CD4-positive, CD25-positive, alpha-beta regulatory T cell (primary cell): Measurements from ENCODE around the gene FRAT2. TPM values are rescaled to one million over a fixed set of nuclear protein-coding genes. Genes with fewer than 3 reads are reported as not detected.

Experiments
- ATAC-seq, 2 donors: fragments of 150-1000 bp; cut with Tn5 transposase; one replicate each; pipeline ENCODE4 v1.10.0; 2021; ENCODE audit warnings: low read depth in 2 of 2, moderate number of reproducible peaks in 2 of 2, moderate library complexity in 1 of 2
- DNase-seq, 3 donors: peaks; one replicate each; pipeline versions ENCODE4 v3.0.0 to v3.0.0-alpha.2; 2012 to 2022; ENCODE audit warnings: mixed read lengths in 1 of 3
- H3K27ac ChIP-seq: one replicate; pipeline ENCODE4 v1.7.0; 2013; ENCODE audit warnings: mild to moderate bottlenecking, low read length; ENCODE audit not compliant: insufficient read depth, poor library complexity, severe bottlenecking
- H3K27me3 ChIP-seq: one replicate; pipeline ENCODE4 v1.7.0; 2013; ENCODE audit warnings: low read length; ENCODE audit not compliant: control insufficient read depth, insufficient read depth
- H3K36me3 ChIP-seq: one replicate; pipeline ENCODE4 v1.7.0; 2013; ENCODE audit warnings: mild to moderate bottlenecking, low read length, moderate library complexity; ENCODE audit not compliant: control insufficient read depth, insufficient read depth
- H3K4me1 ChIP-seq: 2 replicates; pipeline ENCODE4 v1.7.0; 2013; ENCODE audit warnings: mild to moderate bottlenecking, low read length; ENCODE audit not compliant: insufficient read depth, control insufficient read depth, poor library complexity, severe bottlenecking
- H3K4me3 ChIP-seq: one replicate; pipeline ENCODE4 v1.7.0; 2013; ENCODE audit warnings: low read depth, mild to moderate bottlenecking, low read length, moderate library complexity
- H3K9me3 ChIP-seq, 2 experiments: 1 replicate in 1 of 2; 2 replicates in 1 of 2; pipeline ENCODE4 v1.7.0; 2013; ENCODE audit warnings: low read length in 2 of 2, mild to moderate bottlenecking in 1 of 2, moderate library complexity in 1 of 2; ENCODE audit not compliant: control insufficient read depth in 2 of 2
- H3K27ac Mint-ChIP-seq, 3 donors: one replicate each; pipeline ENCODE4 v1.8.0; 2020 to 2022; ENCODE audit warnings: mild to moderate bottlenecking in 3 of 3, mixed read lengths in 3 of 3, moderate library complexity in 2 of 3
- H3K27me3 Mint-ChIP-seq: one replicate; pipeline ENCODE4 v1.8.0; 2022; ENCODE audit warnings: mild to moderate bottlenecking, mixed read lengths
- H3K36me3 Mint-ChIP-seq: one replicate; pipeline ENCODE4 v1.8.0; 2020; ENCODE audit warnings: mixed read lengths
- H3K4me1 Mint-ChIP-seq, 4 donors: one replicate each; pipeline ENCODE4 v1.8.0; 2020 to 2022; ENCODE audit warnings: mixed read lengths in 4 of 4, mild to moderate bottlenecking in 1 of 4
- H3K4me3 Mint-ChIP-seq, 4 donors: one replicate each; pipeline ENCODE4 v1.8.0; 2020 to 2022; ENCODE audit warnings: mild to moderate bottlenecking in 4 of 4, mixed read lengths in 4 of 4, moderate library complexity in 3 of 4
- H3K9me3 Mint-ChIP-seq, 7 donors: one replicate each; pipeline ENCODE4 v1.8.0; 2020 to 2022; ENCODE audit warnings: mixed read lengths in 7 of 7, mild to moderate bottlenecking in 3 of 7, moderate library complexity in 2 of 7
- polyA plus RNA-seq, 4 donors: library from polyadenylated mRNA; unstranded; fragments of 300-500 nt; fragmentation: Illumina TruSeq; gene quantifications; one replicate each; pipeline ENCODE4 v1.2.3, GENCODE V29; 2021
- total RNA-seq: library from RNA; stranded (reverse); gene quantifications from one replicate; pipeline ENCODE4 v1.2.3, GENCODE V29; 2022

FRAT2 gene
- total and polyA plus RNA-seq, 5 donors from 2014 or later = 8.8 to 28.0 (median 11.0) TPM

DNA sequence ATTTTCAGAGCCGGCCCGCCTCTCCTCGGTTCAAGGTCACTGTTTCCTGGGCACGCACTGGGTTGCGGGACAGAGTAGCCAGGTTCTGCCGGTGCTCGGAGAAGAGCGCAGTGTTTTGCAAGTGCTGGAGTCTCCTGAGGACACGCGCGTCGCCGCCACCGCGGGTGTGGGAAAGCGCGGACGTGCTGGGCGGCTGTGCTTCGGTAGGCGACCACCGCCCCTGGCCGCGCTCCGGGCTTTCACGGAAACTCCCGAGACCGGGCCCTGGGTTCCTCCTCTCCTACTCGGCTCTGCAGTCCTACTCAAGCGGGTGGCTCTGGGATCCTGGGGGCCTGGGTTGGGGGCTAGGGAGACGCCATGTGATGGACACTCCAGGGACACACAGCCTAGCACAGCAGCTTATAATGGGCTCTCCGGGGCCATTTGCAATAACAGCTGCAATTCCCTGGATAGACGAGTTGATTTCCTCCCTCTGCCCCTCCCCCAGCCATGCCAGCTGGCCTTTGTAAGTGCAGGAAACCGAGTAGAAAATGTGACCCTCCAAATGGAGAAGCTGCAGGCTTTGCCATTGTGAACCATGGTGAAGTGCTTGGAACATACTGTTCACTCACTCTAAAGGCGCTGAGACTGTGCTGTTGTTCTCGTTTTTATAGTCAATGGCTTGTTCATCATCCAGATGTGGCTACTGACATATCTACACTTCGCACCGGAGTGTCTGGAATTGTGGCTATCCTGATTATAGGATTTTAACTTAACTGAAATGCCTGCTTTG is 13.3 kb downstream of the FRAT2 start:
- peak overlapping the region; percentile 68 for H3K27ac ChIP-seq
- peak overlapping the region; percentile 76 to 92 (median 91) for H3K27ac Mint-ChIP-seq
- peaks cover 0 to 2% (median 0%) of the 10 kb centered on the region in 7 donors for H3K9me3 Mint-ChIP-seq
- H3K36me3 Mint-ChIP-seq = no peaks in the 10 kb centered on the region
- no peaks in the 10 kb centered on the region for H3K9me3 ChIP-seq
- H3K4me3 ChIP-seq = peak overlapping the region; percentile 72
- no peaks in the 10 kb centered on the region for H3K27me3 ChIP-seq
- H3K4me1 Mint-ChIP-seq = peaks cover 10 to 39% (median 25%) of the 10 kb centered on the region in 4 donors
- H3K27me3 Mint-ChIP-seq = peaks cover 12% of the 10 kb centered on the region
- peaks cover 27% of the 10 kb centered on the region for H3K4me1 ChIP-seq
- H3K4me3 Mint-ChIP-seq = peak overlapping the region; percentile 92 to 95 (median 94)
- no peaks in the 10 kb centered on the region for H3K36me3 ChIP-seq
- ATAC-seq (no peak), DNase-seq (peak in 1 of 3 donors; percentile 21)

DNA sequence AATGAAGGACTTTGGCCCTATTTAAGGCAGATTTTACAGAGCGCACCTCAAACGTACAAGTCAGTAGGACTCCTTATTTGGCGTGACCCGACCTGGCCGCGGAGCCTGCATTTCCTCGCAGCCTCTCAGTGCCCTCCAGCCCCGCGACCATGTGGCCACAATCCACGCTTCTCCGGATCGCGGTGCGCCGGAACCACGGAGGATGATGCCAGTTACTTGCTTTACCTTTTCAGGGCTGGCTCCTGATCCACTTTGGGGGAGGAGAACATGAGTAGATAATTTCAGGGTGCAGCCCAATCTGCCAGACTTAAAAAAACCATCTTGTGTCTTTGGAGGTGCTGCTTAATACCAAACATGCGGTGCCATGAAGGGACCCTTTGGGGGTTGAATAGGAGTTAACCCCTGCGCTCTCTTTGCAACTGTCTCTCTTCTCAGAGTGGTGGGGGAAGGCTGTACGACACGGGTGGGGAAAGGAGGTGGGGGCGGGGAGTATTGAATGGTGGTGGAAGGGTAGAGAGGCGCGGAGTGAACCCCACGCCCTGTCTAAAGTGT is 14.0 kb downstream of the FRAT2 start:
- Histone ChIP-seq H3K4me3 (peak overlapping the region; percentile 72), H3K9me3 (no peaks in the 10 kb centered on the region), H3K27ac (peak overlapping the region; percentile 68), H3K4me1 (peaks cover 27% of the 10 kb centered on the region), H3K27me3 (no peaks in the 10 kb centered on the region), H3K36me3 (no peaks in the 10 kb centered on the region)
- DNase-seq (peak in 1 of 3 donors; percentile 7), ATAC-seq (peak in 1 of 2 donors; percentile 4)
- Mint-ChIP-seq H3K27ac (peak overlapping the region; percentile 76 to 92 (median 91)), H3K4me1 (peaks cover 4 to 33% (median 24%) of the 10 kb centered on the region in 4 donors), H3K9me3 (peaks cover 0 to 2% (median 0%) of the 10 kb centered on the region in 7 donors), H3K4me3 (peak overlapping the region; percentile 92 to 95 (median 94)), H3K27me3 (peaks cover 12% of the 10 kb centered on the region), H3K36me3 (no peaks in the 10 kb centered on the region)

DNA sequence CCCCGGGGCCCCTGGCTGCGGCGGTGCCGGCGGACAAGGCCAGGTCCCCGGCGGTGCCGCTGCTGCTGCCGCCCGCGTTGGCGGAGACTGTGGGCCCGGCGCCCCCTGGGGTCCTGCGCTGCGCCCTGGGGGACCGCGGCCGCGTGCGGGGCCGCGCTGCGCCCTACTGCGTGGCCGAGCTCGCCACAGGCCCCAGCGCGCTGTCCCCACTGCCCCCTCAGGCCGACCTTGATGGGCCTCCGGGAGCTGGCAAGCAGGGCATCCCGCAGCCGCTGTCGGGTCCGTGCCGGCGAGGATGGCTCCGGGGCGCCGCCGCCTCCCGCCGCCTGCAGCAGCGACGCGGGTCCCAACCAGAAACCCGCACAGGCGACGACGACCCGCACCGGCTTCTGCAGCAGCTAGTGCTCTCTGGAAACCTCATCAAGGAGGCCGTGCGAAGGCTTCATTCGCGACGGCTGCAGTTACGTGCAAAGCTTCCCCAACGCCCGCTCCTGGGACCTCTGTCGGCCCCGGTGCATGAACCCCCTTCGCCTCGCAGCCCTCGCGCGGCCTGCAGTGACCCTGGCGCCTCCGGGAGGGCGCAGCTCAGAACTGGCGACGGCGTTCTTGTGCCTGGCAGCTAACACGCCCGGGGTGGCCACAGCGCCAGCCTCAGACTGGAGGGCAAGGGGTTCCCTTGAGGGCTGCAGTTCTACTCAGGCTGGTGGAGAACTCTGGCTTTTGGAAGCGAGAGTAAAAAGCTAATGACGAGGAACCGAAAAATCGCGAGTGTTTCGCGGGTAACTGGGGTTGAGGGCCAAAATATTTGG is 14.7 kb downstream of the FRAT2 start:
- DNase-seq (peak; percentile 43 to 76 (median 69)), ATAC-seq (peak; percentile 54 to 60)
- Histone ChIP-seq H3K4me1 (peaks cover 27% of the 10 kb centered on the region), H3K4me3 (peak overlapping the region; percentile 72), H3K36me3 (no peaks in the 10 kb centered on the region), H3K27me3 (no peaks in the 10 kb centered on the region), H3K27ac (peak overlapping the region; percentile 68), H3K9me3 (no peaks in the 10 kb centered on the region)
- peaks cover 4 to 32% (median 24%) of the 10 kb centered on the region in 4 donors for H3K4me1 Mint-ChIP-seq
- H3K27me3 Mint-ChIP-seq = peaks cover 12% of the 10 kb centered on the region
- no peaks in the 10 kb centered on the region for H3K36me3 Mint-ChIP-seq
- peak overlapping the region; percentile 76 to 92 (median 91) for H3K27ac Mint-ChIP-seq
- H3K4me3 Mint-ChIP-seq = peak overlapping the region; percentile 92 to 95 (median 94)
- peaks cover 0 to 2% (median 0%) of the 10 kb centered on the region in 7 donors for H3K9me3 Mint-ChIP-seq

DNA sequence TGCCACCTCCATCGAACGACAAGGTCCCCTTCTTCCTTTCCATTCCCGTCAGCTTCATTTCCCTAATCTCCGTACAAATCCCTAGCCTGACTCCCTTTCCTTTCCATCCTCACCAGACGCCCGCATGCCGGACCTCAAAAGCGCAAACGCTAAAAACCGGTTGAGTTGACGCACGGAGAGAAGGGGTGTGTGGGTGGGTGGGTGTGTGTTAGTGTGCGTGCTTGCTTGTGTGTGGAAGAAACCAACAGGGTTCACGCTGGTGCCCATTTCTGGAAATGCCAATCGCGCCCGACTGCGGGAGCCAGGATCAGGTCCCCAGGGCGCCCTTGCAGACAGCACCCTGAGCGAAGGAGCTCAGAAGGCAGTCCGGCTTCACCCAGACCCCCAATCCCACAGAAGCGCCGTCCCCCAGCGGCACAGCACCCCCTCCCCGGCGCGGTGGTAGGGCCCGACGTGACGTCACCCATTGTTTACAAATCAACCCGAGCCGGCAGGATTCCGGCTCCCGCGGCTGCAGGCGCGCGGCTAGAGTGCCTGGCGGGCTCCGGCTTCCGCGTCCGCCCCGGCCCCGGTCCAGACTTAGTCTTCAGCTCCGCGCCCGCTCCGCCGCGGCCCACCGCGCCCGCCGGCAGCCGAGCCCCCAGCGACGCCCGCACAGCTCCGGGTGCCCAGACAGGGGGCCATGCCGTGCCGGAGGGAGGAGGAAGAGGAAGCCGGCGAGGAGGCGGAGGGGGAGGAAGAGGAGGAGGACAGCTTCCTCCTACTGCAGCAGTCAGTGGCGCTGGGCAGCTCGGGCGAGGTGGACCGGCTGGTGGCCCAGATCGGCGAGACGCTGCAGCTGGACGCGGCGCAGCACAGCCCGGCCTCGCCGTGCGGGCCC is 15.5 kb downstream of the FRAT2 start, which contains the start of gene FRAT1:
Gene FRAT1 (plus strand): TSS at position 500 of the 880 bp plus-strand sequence. CDS start 183 bp downstream, at position 683.
- ATAC-seq (peak; percentile 63 to 68), DNase-seq (peak; percentile 85 to 95 (median 93))
- peaks cover 27% of the 10 kb centered on the region for H3K4me1 ChIP-seq
- peak within 1 kb of the TSS; percentile 90 for H3K4me3 ChIP-seq
- H3K9me3 ChIP-seq = no peaks in the 10 kb centered on the region
- no peaks in the 10 kb centered on the region for H3K27me3 ChIP-seq
- peaks cover 0 to 2% (median 0%) of the 10 kb centered on the region in 7 donors for H3K9me3 Mint-ChIP-seq
- peak within 1 kb of the TSS; percentile 95 to 99 (median 96) for H3K4me3 Mint-ChIP-seq
- H3K27ac ChIP-seq = peak within 1 kb of the TSS; percentile 98
- H3K27me3 Mint-ChIP-seq = peaks cover 12% of the 10 kb centered on the region
- no peaks in the 10 kb centered on the region for H3K36me3 ChIP-seq
- no peaks in the 10 kb centered on the region for H3K36me3 Mint-ChIP-seq
- peak within 1 kb of the TSS; percentile 99 to 100 (median 99) for H3K27ac Mint-ChIP-seq
- H3K4me1 Mint-ChIP-seq = peaks cover 4 to 32% (median 24%) of the 10 kb centered on the region in 4 donors

DNA sequence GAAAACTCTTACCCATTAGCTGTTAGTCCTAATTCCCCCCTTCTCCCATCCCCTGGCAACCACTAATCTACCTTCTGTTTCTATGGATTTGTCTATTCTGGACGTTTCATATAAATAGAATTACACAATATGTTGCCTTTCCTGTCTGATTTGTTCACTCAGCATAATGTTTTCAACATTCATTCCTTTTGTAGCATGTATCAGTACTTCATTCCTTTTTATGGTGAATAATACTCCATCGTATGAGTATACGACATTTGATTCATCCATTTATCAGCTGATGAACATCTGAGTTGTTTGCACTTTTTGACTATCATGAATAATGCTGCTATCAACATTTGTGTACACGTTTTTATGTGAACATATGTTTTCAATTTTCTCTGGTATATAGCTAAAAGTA is 19.9 kb downstream of the FRAT2 start:
- peaks cover 0 to 8% (median 5%) of the 10 kb centered on the region in 4 donors for H3K4me1 Mint-ChIP-seq
- Histone ChIP-seq H3K27me3 (no peaks in the 10 kb centered on the region), H3K36me3 (no peaks in the 10 kb centered on the region), H3K27ac (no peak overlapping the region), H3K4me1 (peaks cover 4% of the 10 kb centered on the region), H3K9me3 (no peaks in the 10 kb centered on the region), H3K4me3 (no peak overlapping the region)
- no peak for ATAC-seq
- H3K27ac Mint-ChIP-seq = no peak overlapping the region
- peaks cover 8% of the 10 kb centered on the region for H3K27me3 Mint-ChIP-seq
- no peak overlapping the region for H3K4me3 Mint-ChIP-seq
- H3K36me3 Mint-ChIP-seq = no peaks in the 10 kb centered on the region
- H3K9me3 Mint-ChIP-seq = peaks cover 0 to 2% (median 0%) of the 10 kb centered on the region in 7 donors
- DNase-seq = no peak

DNA sequence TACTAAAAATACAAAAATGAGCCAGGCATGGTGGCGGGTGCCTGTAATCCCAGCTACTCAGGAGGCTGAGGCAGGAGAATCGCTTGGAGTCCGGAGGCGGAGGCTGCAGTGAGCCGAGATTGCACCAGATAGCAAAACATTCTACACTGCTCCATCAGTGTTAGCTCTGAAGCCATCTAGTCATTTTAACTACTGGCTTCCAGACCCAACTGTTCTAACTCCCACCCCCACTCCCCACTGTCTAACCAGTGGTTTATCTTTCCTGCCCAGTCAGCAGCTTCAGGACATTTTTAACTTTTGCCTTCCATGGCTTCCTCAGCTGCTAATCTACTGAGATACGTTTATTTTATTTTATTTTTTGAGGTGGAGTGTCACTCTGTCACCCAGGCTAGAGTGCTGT is 21.6 kb downstream of the FRAT2 start:
- H3K36me3 Mint-ChIP-seq = no peaks in the 10 kb centered on the region
- H3K27ac Mint-ChIP-seq = no peak overlapping the region
- H3K4me1 Mint-ChIP-seq = peaks cover 0 to 4% (median under 1%) of the 10 kb centered on the region in 4 donors
- no peaks in the 10 kb centered on the region for H3K9me3 ChIP-seq
- no peak overlapping the region for H3K4me3 Mint-ChIP-seq
- no peak overlapping the region for H3K27ac ChIP-seq
- no peaks in the 10 kb centered on the region for H3K27me3 ChIP-seq
- no peak overlapping the region for H3K4me3 ChIP-seq
- no peak for ATAC-seq
- H3K27me3 Mint-ChIP-seq = no peaks in the 10 kb centered on the region
- DNase-seq = no peak
- no peaks in the 10 kb centered on the region for H3K4me1 ChIP-seq
- no peaks in the 10 kb centered on the region for H3K9me3 Mint-ChIP-seq
- no peaks in the 10 kb centered on the region for H3K36me3 ChIP-seq
